OCI-LY3 (cell line): ENCODE results near the gene FAM13A.
"Not testable (repeated sequence)": the region's sequence is repeated elsewhere in the genome, so short reads cannot be mapped to it uniquely, and the experiment has no call there.

Experiments
- H2AFZ ChIP-seq: fragments of 200-600, 300-600 bp; shearing (Covaris generic); 2 replicates; pipeline ENCODE4 v1.6.0; 2014; ENCODE audit warnings: antibody characterized with exemption, low read depth, low read length
- H3K27ac ChIP-seq: fragments of 200-600, 300-600 bp; sonication (generic); 2 replicates; pipeline ENCODE4 v1.5.1; 2014; ENCODE audit warnings: mild to moderate bottlenecking, low read length, moderate library complexity, mixed read lengths
- H3K27me3 ChIP-seq: fragments of 200-600, 300-600 bp; sonication (generic); 2 replicates; pipeline ENCODE4 v1.6.1; 2014; ENCODE audit warnings: low read depth, low read length, mixed read lengths
- H3K36me3 ChIP-seq: fragments of 200-600, 300-600 bp; sonication (generic); replicated peaks from 2 replicates; pipeline ENCODE3; 2014; ENCODE audit warnings: low read depth, low read length, mixed read lengths
- H3K4me1 ChIP-seq: fragments of 300-600, 200-600 bp; sonication (generic); 2 replicates; pipeline ENCODE4 v1.6.1; 2014; ENCODE audit warnings: low read length, mixed read lengths
- H3K4me2 ChIP-seq: fragments of 200-600, 300-600 bp; sonication (generic); 2 replicates; pipeline ENCODE4 v1.6.1; 2014; ENCODE audit warnings: low read length, mixed read lengths
- H3K4me3 ChIP-seq: fragments of 300-600, 200-600 bp; sonication (generic); 2 replicates; pipeline ENCODE4 v1.5.1; 2014; ENCODE audit warnings: antibody characterized with exemption, mild to moderate bottlenecking, low read length, moderate library complexity
- H3K79me2 ChIP-seq: fragments of 300-600, 200-600 bp; shearing (Covaris generic); 2 replicates; pipeline ENCODE4 v1.6.1; 2014; ENCODE audit warnings: mild to moderate bottlenecking, low read length, mixed read lengths
- H3K9ac ChIP-seq: fragments of 300-600, 200-600 bp; shearing (Covaris generic); 2 replicates; pipeline ENCODE4 v1.6.0; 2014; ENCODE audit warnings: mild to moderate bottlenecking, low read length, moderate library complexity
- H3K9me3 ChIP-seq: fragments of 200-600, 300-600 bp; shearing (Covaris generic); 2 replicates; pipeline ENCODE4 v1.6.1; 2014; ENCODE audit warnings: low read length, mixed read lengths; ENCODE audit not compliant: insufficient read depth
- H4K20me1 ChIP-seq: fragments of 200-600, 300-600 bp; sonication (generic); 2 replicates; pipeline ENCODE4 v1.6.1; 2016; ENCODE audit warnings: low read length, mixed read lengths; ENCODE audit not compliant: insufficient read depth
- CTCF ChIP-seq: fragments of 200-600, 300-600 bp; sonication (generic); IDR thresholded peaks from 2 replicates; pipeline ENCODE4 v1.5.1; 2014; ENCODE audit warnings: antibody characterized with exemption, low read length, low read depth
- EZH2phosphoT487 ChIP-seq: fragments of 200-600 bp; shearing (Covaris generic); IDR thresholded peaks from 2 replicates; pipeline ENCODE4 v1.6.1; 2018; ENCODE audit warnings: antibody characterized with exemption, mixed run types, low read depth

Gene FAM13A

GRCh38 chr4:89023140-89023539, 33.8 kb downstream of the FAM13A start:
- Histone ChIP-seq H3K36me3 (peaks cover 13% of the 10 kb centered on the region), H3K9me3 (no peaks in the 10 kb centered on the region), H3K4me2 (no peak overlapping the region), H3K4me3 (no peak overlapping the region), H3K79me2 (peaks cover 6% of the 10 kb centered on the region; the same call in 1 of the 2 replicates), H2AFZ (no peak overlapping the region), H3K4me1 (peaks cover 18% of the 10 kb centered on the region), H3K27ac (no peak overlapping the region), H3K9ac (no peak overlapping the region), H3K27me3 (no peaks in the 10 kb centered on the region), H4K20me1 (no peaks in the 10 kb centered on the region)
- TF ChIP-seq EZH2phosphoT487 (no peak), CTCF (no peak)

DNA sequence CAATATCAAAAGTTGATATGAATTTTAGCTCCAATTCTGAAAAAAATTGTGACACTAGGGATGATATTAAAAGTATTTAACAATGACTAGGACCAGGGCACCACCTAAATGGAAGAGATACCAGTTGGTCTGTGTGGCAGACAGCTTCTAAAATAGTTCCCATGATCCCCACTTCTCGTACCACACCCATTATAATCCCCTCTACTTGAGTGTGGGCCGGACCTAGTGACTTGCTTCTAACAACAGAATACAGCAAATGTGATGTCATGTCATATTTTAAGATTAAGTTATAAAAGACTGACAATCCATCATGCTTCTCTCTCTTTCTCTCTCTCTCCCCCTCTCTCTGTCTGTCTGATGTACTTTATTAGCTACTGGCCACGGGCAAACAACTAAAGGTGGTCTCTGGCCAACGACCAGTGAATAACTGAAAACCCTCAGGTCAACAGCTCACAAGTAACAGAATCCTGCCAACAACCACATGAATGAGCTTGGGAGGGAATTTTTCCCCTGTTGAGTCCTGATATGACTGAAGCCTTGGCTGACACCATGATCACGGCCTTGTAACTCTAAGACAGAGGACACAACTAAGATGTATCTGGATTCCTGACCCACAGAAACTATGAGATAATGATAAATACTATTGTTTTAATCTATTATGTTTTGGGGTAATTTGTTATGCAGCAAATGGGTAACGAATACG, 34.4 kb downstream of the FAM13A start:
- no peak overlapping the region for H3K4me2 ChIP-seq
- peaks cover 13% of the 10 kb centered on the region for H3K36me3 ChIP-seq
- no peaks in the 10 kb centered on the region for H3K9me3 ChIP-seq
- no peaks in the 10 kb centered on the region for H3K27me3 ChIP-seq
- H2AFZ ChIP-seq, result no peak overlapping the region
- no peak for TF ChIP-seq CTCF
- no peak for TF ChIP-seq EZH2phosphoT487
- no peak overlapping the region for H3K9ac ChIP-seq
- no peaks in the 10 kb centered on the region for H4K20me1 ChIP-seq
- no peak overlapping the region for H3K27ac ChIP-seq
- peaks cover 18% of the 10 kb centered on the region for H3K4me1 ChIP-seq
- H3K4me3 ChIP-seq, result no peak overlapping the region
- peaks cover 6% of the 10 kb centered on the region; the same call in 1 of the 2 replicates for H3K79me2 ChIP-seq

DNA sequence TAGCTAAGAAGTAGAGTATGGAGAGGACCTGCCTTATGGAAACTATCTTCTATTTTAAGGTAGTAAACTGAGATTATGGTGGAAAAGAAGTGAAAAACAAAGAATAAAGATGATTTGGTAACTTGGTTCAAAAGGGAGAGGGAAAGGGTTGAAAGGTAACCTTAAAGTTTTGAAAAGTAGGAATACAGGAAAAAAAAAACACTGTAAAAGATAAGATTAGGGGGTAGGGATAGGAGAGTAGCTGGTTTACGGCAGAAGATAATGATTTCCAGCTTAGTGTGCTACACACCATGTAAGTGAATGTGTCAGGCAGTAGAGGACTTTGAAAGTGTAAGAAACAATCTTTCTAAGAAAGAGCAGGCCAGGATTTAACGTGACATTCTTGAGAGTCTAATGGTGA, 35.3 kb downstream of the FAM13A start:
- TF ChIP-seq EZH2phosphoT487 (no peak), CTCF (no peak)

GRCh38 chr4:89021062-89021461, 35.9 kb downstream of the FAM13A start:
- peaks cover 12% of the 10 kb centered on the region for H3K36me3 ChIP-seq
- TF ChIP-seq EZH2phosphoT487 (no peak), CTCF (no peak)
- peaks cover 6% of the 10 kb centered on the region; the same call in 1 of the 2 replicates for H3K79me2 ChIP-seq
- H3K27ac ChIP-seq, result no peak overlapping the region
- peaks cover 18% of the 10 kb centered on the region for H3K4me1 ChIP-seq
- H3K9ac ChIP-seq, result no peak overlapping the region
- H2AFZ ChIP-seq, result no peak overlapping the region
- no peaks in the 10 kb centered on the region for H3K27me3 ChIP-seq
- no peak overlapping the region for H3K4me3 ChIP-seq
- no peaks in the 10 kb centered on the region for H4K20me1 ChIP-seq
- H3K4me2 ChIP-seq, result no peak overlapping the region
- H3K9me3 ChIP-seq, result no peaks in the 10 kb centered on the region

More for the DNA sequence above, 35.3 kb downstream of the FAM13A start:
- no peaks in the 10 kb centered on the region for H3K27me3 ChIP-seq
- no peak overlapping the region for H3K4me2 ChIP-seq
- H3K9me3 ChIP-seq, result no peaks in the 10 kb centered on the region
- no peak overlapping the region for H2AFZ ChIP-seq
- no peak overlapping the region for H3K27ac ChIP-seq
- no peak overlapping the region for H3K9ac ChIP-seq
- H3K79me2 ChIP-seq, result peaks cover 6% of the 10 kb centered on the region; the same call in 1 of the 2 replicates
- no peak overlapping the region for H3K4me3 ChIP-seq
- H3K36me3 ChIP-seq, result peaks cover 13% of the 10 kb centered on the region
- no peaks in the 10 kb centered on the region for H4K20me1 ChIP-seq
- peaks cover 18% of the 10 kb centered on the region for H3K4me1 ChIP-seq

GRCh38 chr4:89014897-89015296, 42.1 kb downstream of the FAM13A start:
- H4K20me1 ChIP-seq, H3K4me3 ChIP-seq, H3K79me2 ChIP-seq, H2AFZ ChIP-seq, H3K27ac ChIP-seq, H3K27me3 ChIP-seq, H3K9ac ChIP-seq, H3K4me2 ChIP-seq, H3K9me3 ChIP-seq: not testable (repeated sequence)
- H3K36me3 ChIP-seq, result peaks cover 15% of the 10 kb centered on the region
- peaks cover 12% of the 10 kb centered on the region for H3K4me1 ChIP-seq
